ENCODE data around the gene INAFM2. TPM values are rescaled to one million over a fixed set of nuclear protein-coding genes. Genes with fewer than 3 reads are reported as not detected.

The INAFM2 gene
- total RNA-seq, 1 experiment from 2014 or later, result 25.4 TPM

DNA sequence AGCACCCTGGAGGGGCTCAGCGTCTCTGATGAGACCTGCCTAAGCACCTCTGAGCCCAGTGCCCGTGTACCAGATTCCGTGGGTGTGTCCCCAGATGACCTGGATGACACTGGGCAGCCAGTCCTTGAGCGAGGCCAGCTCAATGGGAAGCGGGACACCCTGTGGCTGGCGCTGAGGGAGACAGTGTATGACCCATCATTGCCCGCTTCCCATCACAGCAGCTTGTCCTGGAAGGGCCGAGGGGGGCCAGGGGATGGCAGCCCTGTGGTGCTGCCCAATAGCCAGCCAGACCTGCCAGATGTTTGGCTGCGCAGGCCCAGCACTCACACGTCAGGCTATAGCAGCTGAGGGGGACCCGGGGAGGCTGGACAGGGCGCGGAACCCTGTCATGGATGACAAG is 46.5 kb downstream of the INAFM2 start:
- H3K27ac Mint-ChIP-seq, result no peak overlapping the region
- no peak overlapping the region for H3K4me3 Mint-ChIP-seq
- H3K9me3 Mint-ChIP-seq, result peaks cover 0 to 2% of the 10 kb centered on the region in 2 experiments; a peak in 1 of 5 replicates
- no peak overlapping the region for H2BK12ac ChIP-seq (ENCODE audit: insufficient read length, low read depth, low read length)
- peaks cover 51% of the 10 kb centered on the region for H3K27me3 Mint-ChIP-seq (ENCODE audit: low read depth)
- H3K79me1 ChIP-seq (ENCODE audit: insufficient read depth, low read depth, low read length, poor library complexity, severe bottlenecking), result no peaks in the 10 kb centered on the region
- H3K9me3 ChIP-seq (ENCODE audit: control insufficient read depth, low read depth, low read length), result no peaks in the 10 kb centered on the region
- no peak overlapping the region for H3K14ac ChIP-seq (ENCODE audit: insufficient read depth, low read length)
- no peak overlapping the region for H3K23ac ChIP-seq (ENCODE audit: insufficient read length, low read depth, low read length)
- no peak overlapping the region for H2BK5ac ChIP-seq (ENCODE audit: insufficient read length, low read length)
- H3K23me2 ChIP-seq (ENCODE audit: insufficient read length, low read depth, low read length, poor library complexity, severe bottlenecking), result no peaks in the 10 kb centered on the region
- H3K4me1 ChIP-seq (ENCODE audit: insufficient read depth, low read length), result peaks cover 6% of the 10 kb centered on the region; the same call in 1 of the 2 replicates
- no peak overlapping the region for H3K4me2 ChIP-seq (ENCODE audit: insufficient read depth, insufficient read length, low read length)
- no peak overlapping the region for H2BK20ac ChIP-seq (ENCODE audit: low read depth, low read length, poor library complexity, severe bottlenecking)
- DNase-seq, result no peak
- no peak overlapping the region for H2AK5ac ChIP-seq (ENCODE audit: insufficient read length, low read length)
- H3K79me2 ChIP-seq (ENCODE audit: insufficient read depth, low read length), result no peaks in the 10 kb centered on the region
- no CpG with 5 or more reads among the region's 13 CpGs for WGBS (ENCODE audit: extremely low coverage, insufficient read length, low lambda C conversion rate)
- no peak overlapping the region for H3K18ac ChIP-seq (ENCODE audit: insufficient read length, low read depth, low read length)
- TF ChIP-seq, protein P1, sequence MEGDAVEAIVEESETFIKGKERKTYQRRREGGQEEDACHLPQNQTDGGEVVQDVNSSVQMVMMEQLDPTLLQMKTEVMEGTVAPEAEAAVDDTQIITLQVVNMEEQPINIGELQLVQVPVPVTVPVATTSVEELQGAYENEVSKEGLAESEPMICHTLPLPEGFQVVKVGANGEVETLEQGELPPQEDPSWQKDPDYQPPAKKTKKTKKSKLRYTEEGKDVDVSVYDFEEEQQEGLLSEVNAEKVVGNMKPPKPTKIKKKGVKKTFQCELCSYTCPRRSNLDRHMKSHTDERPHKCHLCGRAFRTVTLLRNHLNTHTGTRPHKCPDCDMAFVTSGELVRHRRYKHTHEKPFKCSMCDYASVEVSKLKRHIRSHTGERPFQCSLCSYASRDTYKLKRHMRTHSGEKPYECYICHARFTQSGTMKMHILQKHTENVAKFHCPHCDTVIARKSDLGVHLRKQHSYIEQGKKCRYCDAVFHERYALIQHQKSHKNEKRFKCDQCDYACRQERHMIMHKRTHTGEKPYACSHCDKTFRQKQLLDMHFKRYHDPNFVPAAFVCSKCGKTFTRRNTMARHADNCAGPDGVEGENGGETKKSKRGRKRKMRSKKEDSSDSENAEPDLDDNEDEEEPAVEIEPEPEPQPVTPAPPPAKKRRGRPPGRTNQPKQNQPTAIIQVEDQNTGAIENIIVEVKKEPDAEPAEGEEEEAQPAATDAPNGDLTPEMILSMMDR (conservative IDR thresholded peaks at IDR 0.05), result no peak
- no peak overlapping the region for H4K91ac ChIP-seq (ENCODE audit: insufficient read length, low read depth, low read length)
- H2AFZ ChIP-seq (ENCODE audit: low read length), result no peak overlapping the region
- H3K56ac ChIP-seq (ENCODE audit: insufficient read length, low read depth, low read length), result no peak overlapping the region
- no peak overlapping the region for H4K5ac ChIP-seq (ENCODE audit: insufficient read length, low read depth, low read length)
- H3K4ac ChIP-seq (ENCODE audit: low read depth, low read length), result no peak overlapping the region
- no peaks in the 10 kb centered on the region for H4K20me1 ChIP-seq (ENCODE audit: control insufficient read depth, insufficient read depth, insufficient read length)
- H3K36me3 Mint-ChIP-seq (ENCODE audit: insufficient read depth in 1 of 3, low read depth in 3 of 3), result no peaks in the 10 kb centered on the region
- H3K9ac ChIP-seq (ENCODE audit: extremely low read depth, insufficient read length, low read length), result no peak overlapping the region
- no peak overlapping the region for H3K27ac ChIP-seq (ENCODE audit: insufficient read length, low read depth, low read length)
- no peak overlapping the region for H2BK15ac ChIP-seq (ENCODE audit: low read depth, low read length)
- H4K8ac ChIP-seq (replicated peaks; ENCODE audit: insufficient read length, low read depth, low read length), result no peak overlapping the region
- H2BK120ac ChIP-seq (ENCODE audit: low read depth, low read length, poor library complexity, severe bottlenecking), result no peak overlapping the region
- no peak overlapping the region for H3T11ph ChIP-seq (ENCODE audit: low read length)
- peaks cover 23 to 24% of the 10 kb centered on the region in 2 experiments for H3K4me1 Mint-ChIP-seq
- no peaks in the 10 kb centered on the region; the same call in 1 of the 2 replicates for H3K27me3 ChIP-seq (ENCODE audit: insufficient read depth, low read length)
